ENCODE results near the gene PAQR4.

GRCh38 chr16:2954656-2955381, 14.3 kb upstream of the PAQR4 start:
- no peak for TF ChIP-seq CTCF (IDR thresholded peaks at IDR 0.05; ENCODE audit: poor library complexity, severe bottlenecking)
- TF ChIP-seq RAD21 (conservative IDR thresholded peaks at IDR 0.05), result no peak
- no peak for TF ChIP-seq POLR2AphosphoS5 (IDR thresholded peaks at IDR 0.05)
- no peak for TF ChIP-seq SMC3 (conservative IDR thresholded peaks at IDR 0.05; ENCODE audit: poor library complexity)
- TF ChIP-seq EZH2 (IDR thresholded peaks at IDR 0.05; ENCODE audit: borderline replicate concordance, insufficient read depth, low read length, poor library complexity, severe bottlenecking), result no peak
